HCT116 (cell line): ENCODE measurements around the gene DOCK2. TPM values are rescaled to one million over a fixed set of nuclear protein-coding genes. Genes with fewer than 3 reads are reported as not detected.
A peak's percentile ranks its signal among the peaks of the same experiment; 100 is the strongest.

Experiments
- ATAC-seq: fragments of 200-7000 bp; cut with Tn5 transposase; 2 replicates; pipeline ENCODE4 v1.9.1; 2020; ENCODE audit warnings: mild to moderate bottlenecking, moderate library complexity
- BruUV-seq: library from RNA; stranded (reverse); fragments of 400-500 nt; replicated peaks from 2 replicates; lab custom pipeline; 2021; lab: Mats Ljungman, UMichigan
- CTCF ChIA-PET: fragments of 300-600 bp; sonication (Branson Sonifier 250); formaldehyde crosslinking; loops from one replicate; lab custom pipeline; 2021; ENCODE audit warnings: antibody characterized with exemption; lab: Charles Lee
- POLR2A ChIA-PET: fragments of 300-600, 350-600 bp; sonication (Branson Sonifier 250); formaldehyde crosslinking; loops from one replicate; lab custom pipeline; 2021; ENCODE audit warnings: antibody characterized with exemption; lab: Charles Lee
- RAD21 ChIA-PET, 2 experiments: fragments of 300-600 bp; sonication (Branson Sonifier 250); formaldehyde crosslinking; loops; one replicate each; lab custom pipeline; 2023; ENCODE audit warnings: low total read pairs in 2 of 2; ENCODE audit not compliant: uncharacterized antibody in 2 of 2, unreplicated experiment in 2 of 2, low non-redundant PET in 1 of 2; lab: Charles Lee
- DNase-seq: peaks from one replicate; pipeline ENCODE4 v3.0.0-alpha.2; 2010; ENCODE audit warnings: low read depth, low spot score
- H2AFZ ChIP-seq: fragments of 200-600 bp; shearing (Covaris generic), sonication (generic); 2 replicates; pipeline ENCODE4 v1.6.1; 2017; ENCODE audit warnings: low read depth, mixed run types, mixed read lengths, antibody characterized with exemption, low read length; ENCODE audit not compliant: poor library complexity, severe bottlenecking
- H3K27ac ChIP-seq: 2 replicates; pipeline ENCODE4 v1.5.1; 2012; ENCODE audit warnings: low read depth, low read length
- H3K27me3 ChIP-seq: fragments of 200-600 bp; sonication (generic); 2 replicates; pipeline ENCODE4 v1.6.1; 2016; ENCODE audit warnings: mixed run types, low read length, mixed read lengths; ENCODE audit not compliant: insufficient read depth
- H3K36me3 ChIP-seq, 2 experiments: fragments of 200-500 bp in 1 of 2; fragments of 200-600 bp in 1 of 2; sonication (Bioruptor generic) in 1 of 2; sonication (generic) in 1 of 2; 2 replicates each; pipeline versions ENCODE4 v1.5.1 to v1.6.1; 2014 to 2016; ENCODE audit warnings: low read length in 2 of 2, inconsistent platforms in 1 of 2, mixed read lengths in 1 of 2, mixed run types in 1 of 2; ENCODE audit not compliant: insufficient read depth in 2 of 2, control insufficient read depth in 1 of 2
- H3K4me1 ChIP-seq, 2 experiments: fragments of 200-600 bp in 1 of 2; sonication (generic) in 1 of 2; 2 replicates each; pipeline versions ENCODE4 v1.5.1 to v1.6.1; 2012 to 2017; ENCODE audit warnings: low read length in 2 of 2, inconsistent platforms in 1 of 2, mild to moderate bottlenecking in 1 of 2, mixed read lengths in 1 of 2, mixed run types in 1 of 2, moderate library complexity in 1 of 2; ENCODE audit not compliant: insufficient read depth in 2 of 2, control insufficient read depth in 1 of 2
- H3K4me2 ChIP-seq: fragments of 200-600 bp; sonication (generic); 2 replicates; pipeline ENCODE4 v1.6.1; 2017; ENCODE audit warnings: mixed run types, low read length, mixed read lengths
- H3K4me3 ChIP-seq, 2 experiments: fragments of 200-600 bp in 1 of 2; sonication (generic) in 1 of 2; replicated peaks in 1 of 2; 2 replicates each; pipeline ENCODE4 v1.5.1; 2011 to 2016; ENCODE audit warnings: low read length in 2 of 2, control low read depth in 1 of 2, low read depth in 1 of 2, mild to moderate bottlenecking in 1 of 2, mixed read lengths in 1 of 2, mixed run types in 1 of 2
- H3K79me2 ChIP-seq: fragments of 200-600 bp; sonication (generic); 2 replicates; pipeline ENCODE4 v1.6.1; 2017; ENCODE audit warnings: mild to moderate bottlenecking, mixed run types, low read length, moderate library complexity, mixed read lengths; ENCODE audit not compliant: insufficient read depth
- H3K9ac ChIP-seq: fragments of 200-600 bp; sonication (generic); 2 replicates; pipeline ENCODE4 v1.6.1; 2016; ENCODE audit warnings: low read length, mixed read lengths
- H3K9me2 ChIP-seq: fragments of 200-600 bp; sonication (generic), shearing (Covaris generic); 2 replicates; pipeline ENCODE4 v1.6.1; 2017; ENCODE audit warnings: mixed run types, mild to moderate bottlenecking, moderate library complexity; ENCODE audit not compliant: insufficient read depth
- H3K9me3 ChIP-seq, 2 experiments: fragments of 200-500 bp in 1 of 2; fragments of 200-600 bp in 1 of 2; sonication (Bioruptor generic) in 1 of 2; sonication (generic) in 1 of 2; 2 replicates each; pipeline ENCODE4 v1.6.1; 2014 to 2017; ENCODE audit warnings: low read length in 2 of 2, mixed read lengths in 2 of 2, inconsistent platforms in 1 of 2, low read depth in 1 of 2, mild to moderate bottlenecking in 1 of 2, mixed run types in 1 of 2, moderate library complexity in 1 of 2; ENCODE audit not compliant: control insufficient read depth in 1 of 2, insufficient read depth in 1 of 2
- H4K20me1 ChIP-seq: fragments of 200-600 bp; sonication (generic), shearing (Covaris generic); 2 replicates; pipeline ENCODE4 v1.6.1; 2017; ENCODE audit warnings: mixed run types, mild to moderate bottlenecking, moderate library complexity; ENCODE audit not compliant: insufficient read depth
- CEBPB ChIP-seq: IDR thresholded peaks from 2 replicates; pipeline ENCODE4 v1.6.1; 2012; ENCODE audit warnings: low read depth
- EGR1 ChIP-seq: IDR thresholded peaks from 2 replicates; pipeline ENCODE4 v1.6.1; 2012; ENCODE audit warnings: low read depth
- ELF1 ChIP-seq: IDR thresholded peaks from 2 replicates; pipeline ENCODE4 v1.6.1; 2012; ENCODE audit warnings: low read depth, borderline replicate concordance
- EZH2 ChIP-seq: fragments of 200-600 bp; sonication (generic); IDR thresholded peaks from 2 replicates; pipeline ENCODE4 v1.6.1; 2017; ENCODE audit warnings: antibody characterized with exemption, mixed run types
- FOSL1 ChIP-seq: IDR thresholded peaks from 2 replicates; pipeline ENCODE4 v1.6.1; 2012; ENCODE audit warnings: low read depth
- JUND ChIP-seq: IDR thresholded peaks from 2 replicates; pipeline ENCODE4 v1.6.1; 2012
- RAD21 ChIP-seq: IDR thresholded peaks from 2 replicates; pipeline ENCODE4 v1.6.1; 2012; ENCODE audit warnings: low read depth, mild to moderate bottlenecking
- SIN3A ChIP-seq: IDR thresholded peaks from 2 replicates; pipeline ENCODE4 v1.6.1; 2012; ENCODE audit warnings: low read depth
- SP1 ChIP-seq: IDR thresholded peaks from 2 replicates; pipeline ENCODE4 v1.6.1; 2012; ENCODE audit warnings: low read depth
- SRF ChIP-seq: IDR thresholded peaks from 2 replicates; pipeline ENCODE4 v1.6.1; 2012; ENCODE audit warnings: low read depth
- TCF7L2 ChIP-seq: IDR thresholded peaks from 2 replicates; pipeline ENCODE4 v1.7.0; 2011; ENCODE audit warnings: borderline replicate concordance, inconsistent platforms; ENCODE audit not compliant: insufficient read depth, insufficient read length; ENCODE audit errors: extremely low read depth
- ZFX ChIP-seq: fragments of 450-650 bp; IDR thresholded peaks from 2 replicates; pipeline ENCODE4 v1.6.1; 2017
- ZNF274 ChIP-seq: fragments of 200-500 bp; sonication (Bioruptor generic); IDR thresholded peaks from 2 replicates; pipeline ENCODE4 v1.6.1; 2014; ENCODE audit warnings: mild to moderate bottlenecking, low read depth, low read length, inconsistent platforms
- intact Hi-C: fragments of 100-400 bp; cut with micrococcal nuclease; formaldehyde crosslinking; loops from 2 replicates; pipeline ENCODE4 v1.10.0; 2022
- total RNA-seq: library from RNA; stranded (reverse); gene quantifications from one replicate; pipeline ENCODE4 v1.2.1, GENCODE V29; 2021; ENCODE audit not compliant: unreplicated experiment
- TF ChIP-seq, protein P1 (sequence below): IDR thresholded peaks from 2 replicates; pipeline ENCODE4 v1.6.1; 2012
- TF ChIP-seq, protein P2 (sequence below): IDR thresholded peaks from 2 replicates; pipeline ENCODE4 v1.6.1; 2012; ENCODE audit warnings: low read depth
- TF ChIP-seq, protein P3 (sequence below): IDR thresholded peaks from 2 replicates; pipeline ENCODE4 v1.6.1; 2012

The DOCK2 gene
- total RNA-seq, 1 experiment from 2014 or later, result 0.89 TPM

DNA sequence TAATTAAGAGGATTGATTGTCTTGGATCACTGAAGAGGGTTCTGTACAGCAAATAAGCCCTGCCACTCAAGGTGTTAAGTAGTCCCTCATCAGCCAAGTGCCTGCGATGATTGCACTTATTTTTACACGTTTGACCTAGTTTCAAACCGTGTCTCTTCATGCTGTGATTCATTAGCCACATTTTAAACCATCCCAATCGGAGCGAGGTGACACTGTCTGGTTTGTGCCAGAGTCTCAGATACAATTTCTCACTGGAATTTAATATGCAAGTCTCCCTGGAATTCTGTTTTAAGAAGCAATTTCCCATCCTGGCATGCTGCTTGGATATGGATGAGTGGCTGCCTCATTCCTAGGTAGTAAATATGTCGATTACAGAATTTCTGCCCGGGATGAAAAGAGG, 341.6 kb downstream of the DOCK2 start:
- ATAC-seq (no peak), DNase-seq (no peak)
- Histone ChIP-seq H4K20me1 (no peaks in the 10 kb centered on the region), H2AFZ (no peak overlapping the region), H3K36me3 (no peaks in the 10 kb centered on the region), H3K9me2 (no peaks in the 10 kb centered on the region), H3K9ac (no peak overlapping the region), H3K4me1 (peaks cover 0 to 3% of the 10 kb centered on the region in 2 experiments; a peak in 1 of 4 replicates)
- RAD21 ChIA-PET, result no interaction called here
- CTCF ChIA-PET, result no interaction called here
- TF ChIP-seq SIN3A, result no peak
- TF ChIP-seq ZFX, result no peak
- TF ChIP-seq ELF1, result no peak
- TF ChIP-seq, all 23 proteins: peak for 0
- Histone ChIP-seq H3K27me3 (peaks cover 49% of the 10 kb centered on the region), H3K27ac (no peak overlapping the region), H3K4me3 (no peak overlapping the region), H3K9me3 (no peaks in the 10 kb centered on the region), H3K79me2 (no peaks in the 10 kb centered on the region), H3K4me2 (no peak overlapping the region)
- BruUV-seq, result no TSS peak
- intact Hi-C loops, result no loop called here
- POLR2A ChIA-PET, result no interaction called here

DNA sequence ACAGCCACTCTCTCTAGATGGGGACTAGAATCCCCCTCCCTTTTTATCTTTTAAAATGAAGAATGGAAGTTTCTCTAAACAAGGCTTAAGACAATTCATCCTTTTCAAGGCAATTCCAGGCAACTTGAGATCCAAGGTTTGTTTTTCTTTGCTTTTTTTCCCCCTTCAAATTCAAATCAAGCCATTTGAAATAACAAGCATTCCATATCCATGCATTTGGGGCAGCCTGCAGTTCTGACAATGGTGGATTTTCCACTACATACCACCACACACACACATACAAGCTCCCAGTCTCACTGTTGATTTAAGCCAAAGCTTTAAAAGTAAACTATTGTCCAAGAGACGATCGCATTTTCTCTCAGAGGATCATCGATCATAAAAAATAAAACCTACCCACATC, 342.8 kb downstream of the DOCK2 start:
- CTCF ChIA-PET, result interaction anchor here (1.1 to 2.4 kb wide), 9 partner anchors 9 to 281 kb away, joined by 3 to 18 read pairs (median 3); no protein-coding TSS in a partner anchor
- Histone ChIP-seq H3K9me3 (no peaks in the 10 kb centered on the region), H3K79me2 (no peaks in the 10 kb centered on the region), H3K27ac (no peak overlapping the region), H3K4me1 (peaks cover 0 to 3% of the 10 kb centered on the region in 2 experiments; a peak in 1 of 4 replicates), H3K36me3 (no peaks in the 10 kb centered on the region), H4K20me1 (no peaks in the 10 kb centered on the region), H3K4me3 (no peak overlapping the region), H3K9me2 (no peaks in the 10 kb centered on the region), H3K9ac (no peak overlapping the region), H3K27me3 (peaks cover 47% of the 10 kb centered on the region), H3K4me2 (peak overlapping the region; percentile 52), H2AFZ (no peak overlapping the region)
- TF ChIP-seq RAD21 (no peak), EGR1 (no peak), FOSL1 (no peak), SP1 (no peak), EZH2 (no peak), TCF7L2 (no peak), SRF (no peak), CEBPB (no peak), ZNF274 (no peak), JUND (no peak), SIN3A (no peak), ZFX (no peak)
- TF ChIP-seq, protein P1, sequence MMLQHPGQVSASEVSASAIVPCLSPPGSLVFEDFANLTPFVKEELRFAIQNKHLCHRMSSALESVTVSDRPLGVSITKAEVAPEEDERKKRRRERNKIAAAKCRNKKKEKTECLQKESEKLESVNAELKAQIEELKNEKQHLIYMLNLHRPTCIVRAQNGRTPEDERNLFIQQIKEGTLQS, result no peak
- TF ChIP-seq, protein P2, sequence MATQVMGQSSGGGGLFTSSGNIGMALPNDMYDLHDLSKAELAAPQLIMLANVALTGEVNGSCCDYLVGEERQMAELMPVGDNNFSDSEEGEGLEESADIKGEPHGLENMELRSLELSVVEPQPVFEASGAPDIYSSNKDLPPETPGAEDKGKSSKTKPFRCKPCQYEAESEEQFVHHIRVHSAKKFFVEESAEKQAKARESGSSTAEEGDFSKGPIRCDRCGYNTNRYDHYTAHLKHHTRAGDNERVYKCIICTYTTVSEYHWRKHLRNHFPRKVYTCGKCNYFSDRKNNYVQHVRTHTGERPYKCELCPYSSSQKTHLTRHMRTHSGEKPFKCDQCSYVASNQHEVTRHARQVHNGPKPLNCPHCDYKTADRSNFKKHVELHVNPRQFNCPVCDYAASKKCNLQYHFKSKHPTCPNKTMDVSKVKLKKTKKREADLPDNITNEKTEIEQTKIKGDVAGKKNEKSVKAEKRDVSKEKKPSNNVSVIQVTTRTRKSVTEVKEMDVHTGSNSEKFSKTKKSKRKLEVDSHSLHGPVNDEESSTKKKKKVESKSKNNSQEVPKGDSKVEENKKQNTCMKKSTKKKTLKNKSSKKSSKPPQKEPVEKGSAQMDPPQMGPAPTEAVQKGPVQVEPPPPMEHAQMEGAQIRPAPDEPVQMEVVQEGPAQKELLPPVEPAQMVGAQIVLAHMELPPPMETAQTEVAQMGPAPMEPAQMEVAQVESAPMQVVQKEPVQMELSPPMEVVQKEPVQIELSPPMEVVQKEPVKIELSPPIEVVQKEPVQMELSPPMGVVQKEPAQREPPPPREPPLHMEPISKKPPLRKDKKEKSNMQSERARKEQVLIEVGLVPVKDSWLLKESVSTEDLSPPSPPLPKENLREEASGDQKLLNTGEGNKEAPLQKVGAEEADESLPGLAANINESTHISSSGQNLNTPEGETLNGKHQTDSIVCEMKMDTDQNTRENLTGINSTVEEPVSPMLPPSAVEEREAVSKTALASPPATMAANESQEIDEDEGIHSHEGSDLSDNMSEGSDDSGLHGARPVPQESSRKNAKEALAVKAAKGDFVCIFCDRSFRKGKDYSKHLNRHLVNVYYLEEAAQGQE, result no peak
- TF ChIP-seq, protein P3, sequence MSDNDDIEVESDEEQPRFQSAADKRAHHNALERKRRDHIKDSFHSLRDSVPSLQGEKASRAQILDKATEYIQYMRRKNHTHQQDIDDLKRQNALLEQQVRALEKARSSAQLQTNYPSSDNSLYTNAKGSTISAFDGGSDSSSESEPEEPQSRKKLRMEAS, result no peak
- DNase-seq (no peak), ATAC-seq (no peak)
- RAD21 ChIA-PET, result no interaction called here
- BruUV-seq, result no TSS peak
- POLR2A ChIA-PET, result interaction anchor here (1.3 kb wide), 1 partner anchor 396 kb away, joined by 3 read pairs; the partner anchor contains the start of gene SPDL1
- intact Hi-C loops, result loop anchor here (1.0 to 5.0 kb wide), 2 partner anchors 278 to 1273 kb away; no protein-coding TSS in a partner anchor
